COLO668 (cell line): ENCODE measurements around the gene ATP12A.

Experiments used
- DNase-seq: peaks from one replicate; lab custom pipeline; 2025; ENCODE audit not compliant: unreplicated experiment; lab: John Stamatoyannopoulos, UW

Gene ATP12A

GRCh38 chr13:24680258-24680920, at the start of gene ATP12A:
Gene ATP12A (plus strand): TSS chr13:24680408. CDS start chr13:24680744, 336 bp downstream.
- DNase-seq = peak; percentile 58

- DNase-seq = no peak
Observed at GRCh38 chr13:24630851-24631620, 49.2 kb upstream of the ATP12A start.

DNA sequence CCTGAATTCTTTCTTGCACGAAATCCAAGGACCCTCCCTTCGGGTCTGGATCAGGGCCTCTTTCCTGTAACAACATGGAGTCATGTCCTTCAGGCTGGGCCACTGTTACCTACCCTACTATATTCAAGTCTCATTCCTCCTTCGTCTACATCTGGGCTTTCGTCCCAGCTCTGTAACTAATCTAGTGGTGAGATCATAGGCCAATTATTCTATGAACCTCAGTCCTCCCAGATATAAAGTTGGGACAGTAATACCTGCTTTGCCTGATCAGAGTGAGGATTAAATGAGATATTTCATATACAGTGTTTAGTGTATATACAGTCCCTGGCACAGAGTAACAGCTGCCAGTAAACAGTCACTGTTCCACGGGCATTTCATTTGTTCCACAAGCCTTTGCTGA, 48.3 kb upstream of the ATP12A start:
- DNase-seq = no peak

DNA sequence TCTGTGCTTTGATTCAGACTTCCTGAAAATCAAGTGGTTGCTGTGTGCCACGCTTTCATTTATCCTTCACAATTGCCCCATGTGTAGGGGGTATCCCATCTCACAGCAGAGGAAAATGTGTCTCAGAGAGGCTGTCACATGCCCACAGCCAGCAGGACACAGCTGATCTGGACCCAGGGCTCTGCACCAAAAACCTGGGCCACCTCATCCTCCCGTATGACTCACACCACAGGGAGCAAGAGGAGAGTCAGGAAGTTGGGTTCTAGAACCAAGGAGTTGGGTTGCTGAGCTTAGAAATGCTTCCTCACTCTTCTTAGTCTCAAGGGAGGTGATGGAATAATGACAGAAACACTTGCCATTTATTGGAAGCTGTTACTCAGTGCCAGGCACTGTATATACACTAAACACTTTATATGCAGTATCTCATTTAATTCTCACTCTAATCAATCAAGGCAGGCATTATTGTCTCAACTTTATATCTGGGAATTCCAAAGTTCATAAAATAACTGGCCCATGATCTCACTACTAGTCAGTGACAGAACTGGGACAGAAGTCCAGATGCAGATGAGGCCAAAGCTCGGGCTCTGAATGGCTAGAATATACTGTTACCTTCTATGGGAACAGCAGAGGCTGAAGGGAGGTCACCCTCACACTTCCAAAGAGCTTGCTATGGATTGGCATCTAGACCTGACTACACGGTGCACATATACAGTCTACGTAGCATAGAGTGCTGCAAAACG, 47.7 kb upstream of the ATP12A start:
- no peak for DNase-seq

- DNase-seq = no peak
Observed at GRCh38 chr13:24636776-24637175, 43.4 kb upstream of the ATP12A start.

DNA sequence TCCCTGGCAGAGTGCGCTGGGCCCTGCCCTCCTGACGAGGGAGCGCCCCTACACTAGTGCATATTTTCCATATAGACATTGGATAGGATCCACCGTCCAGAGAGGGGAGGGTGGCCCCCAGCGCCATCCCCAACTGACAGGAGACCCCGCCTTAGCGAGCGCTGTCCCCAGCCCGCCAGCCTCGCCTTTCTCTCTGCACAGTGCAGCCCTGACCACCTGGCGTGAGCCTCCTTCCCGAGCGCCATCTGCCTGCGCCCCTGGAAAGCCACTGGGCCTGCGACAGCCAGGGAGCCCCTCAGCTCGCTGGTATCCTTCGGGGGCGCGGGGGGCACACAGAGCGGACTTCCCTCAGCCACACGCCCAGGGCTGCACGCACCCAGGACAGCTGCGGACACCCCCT, 42.1 kb upstream of the ATP12A start:
- DNase-seq = no peak

- DNase-seq = no peak
Observed at GRCh38 chr13:24640752-24641151, 39.5 kb upstream of the ATP12A start.

DNA sequence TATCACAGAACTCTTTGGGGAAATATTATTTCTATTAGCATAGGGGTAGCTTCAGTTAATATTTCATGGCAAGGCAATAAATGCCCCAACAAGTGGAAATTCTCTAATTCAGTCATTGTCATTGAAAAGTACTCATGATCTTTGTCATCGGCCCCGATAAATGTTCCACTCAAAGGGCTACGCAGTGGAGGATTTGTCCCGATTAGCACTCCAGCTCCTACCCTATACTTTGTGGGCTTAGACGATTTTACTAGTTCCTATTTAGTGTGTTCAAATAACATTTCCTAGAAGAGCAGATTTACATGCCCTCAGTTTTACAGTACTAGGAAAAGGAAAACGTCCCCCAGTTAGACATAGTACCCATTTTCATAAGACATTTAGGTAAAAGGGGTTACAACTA, 38.0 kb upstream of the ATP12A start:
- no peak for DNase-seq

DNA sequence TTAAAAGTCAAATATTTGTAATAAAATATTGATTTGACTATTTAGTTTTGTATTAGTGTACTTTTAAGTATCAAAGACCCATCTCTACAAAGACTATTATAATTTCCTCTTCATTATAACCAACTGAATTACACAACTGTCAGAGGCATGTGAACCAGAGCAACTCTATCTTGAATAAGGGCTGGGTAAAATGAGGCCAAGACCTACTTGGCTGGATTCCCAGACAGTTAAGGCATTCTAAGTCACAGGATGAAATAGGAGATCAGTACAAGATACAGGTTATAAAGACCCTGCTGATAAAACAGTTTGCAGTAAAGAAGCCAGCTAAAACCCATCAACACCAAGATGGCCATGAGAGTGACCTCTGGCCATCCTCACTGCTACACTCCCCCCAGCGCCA, 36.2 kb upstream of the ATP12A start:
- no peak for DNase-seq

GRCh38 chr13:24648271-24648670, 31.9 kb upstream of the ATP12A start:
- DNase-seq = no peak

- no peak for DNase-seq
Observed at GRCh38 chr13:24648983-24649687, 31.1 kb upstream of the ATP12A start.

DNA sequence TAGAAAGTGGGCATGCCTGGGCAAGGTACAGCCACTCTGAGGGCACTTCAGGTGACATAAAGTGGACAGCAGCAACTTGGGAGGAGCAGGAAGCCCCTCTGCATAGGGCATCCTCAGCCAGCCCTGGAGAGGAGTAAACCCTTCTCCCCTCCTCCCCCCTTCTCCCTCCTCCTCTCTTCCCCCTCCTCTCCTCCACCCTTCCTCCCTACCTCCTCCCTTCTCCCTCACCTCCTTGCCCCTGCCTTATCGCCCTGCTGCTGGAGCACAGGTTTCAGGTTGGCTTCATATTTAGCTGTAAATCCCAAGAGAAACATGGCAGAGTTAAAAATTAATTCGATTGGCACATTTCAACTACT, 30.5 kb upstream of the ATP12A start:
- DNase-seq = no peak

GRCh38 chr13:24650161-24650560, 30.0 kb upstream of the ATP12A start:
- no peak for DNase-seq

DNA sequence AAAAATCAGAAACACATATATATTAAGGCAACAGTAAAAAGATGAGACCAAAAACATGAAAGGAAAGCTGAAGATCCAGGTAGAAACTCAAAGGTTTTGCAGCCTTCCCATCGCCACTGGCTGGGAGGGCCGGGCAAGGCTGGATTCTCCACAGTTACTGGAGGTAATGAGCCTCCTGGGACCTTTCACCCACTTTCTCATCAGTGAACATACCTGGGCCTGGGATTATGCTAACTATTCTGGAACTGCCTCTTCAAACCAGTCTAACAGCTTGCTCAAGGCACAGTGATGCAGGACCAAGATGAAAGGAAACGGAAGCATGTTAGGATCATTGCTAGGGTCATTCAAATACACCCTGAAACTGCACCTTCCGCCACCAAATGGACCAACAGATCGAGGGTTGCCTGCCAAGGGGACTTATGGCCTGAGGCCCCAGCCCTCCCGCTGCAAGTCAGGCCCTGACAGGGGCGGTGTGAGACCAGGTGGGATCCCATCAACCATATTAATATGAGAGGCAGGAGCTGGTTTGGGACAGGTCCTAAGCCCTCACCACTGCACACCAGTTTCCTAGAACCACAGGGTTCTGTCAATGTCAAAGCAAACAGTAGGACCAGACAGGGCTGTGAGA, 28.4 kb upstream of the ATP12A start:
- no peak for DNase-seq

GRCh38 chr13:24652359-24652758, 27.8 kb upstream of the ATP12A start:
- no peak for DNase-seq

GRCh38 chr13:24654741-24655140, 25.5 kb upstream of the ATP12A start:
- DNase-seq = no peak

- no peak for DNase-seq
Observed at GRCh38 chr13:24659239-24659638, 21.0 kb upstream of the ATP12A start.

GRCh38 chr13:24660023-24660741, 20.0 kb upstream of the ATP12A start:
- DNase-seq = no peak

DNA sequence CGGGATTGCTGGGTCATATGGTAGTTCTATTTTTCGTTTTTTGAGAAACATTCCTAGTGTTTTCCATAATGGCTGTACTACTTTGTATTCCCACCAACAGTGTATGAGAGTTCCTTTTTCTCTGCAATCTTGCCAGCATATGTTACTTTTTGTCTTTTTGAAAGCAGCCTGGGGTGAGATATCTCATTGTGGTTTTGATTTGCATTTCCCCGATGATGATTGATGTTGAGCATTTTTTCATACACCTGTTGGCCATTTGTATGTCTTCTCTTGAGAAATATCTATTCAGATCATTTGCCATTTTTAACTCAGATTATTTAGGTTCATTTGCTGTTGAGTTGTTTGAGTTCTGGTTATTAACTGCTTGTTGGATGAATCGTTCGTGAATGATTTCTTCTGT, 18.5 kb upstream of the ATP12A start:
- no peak for DNase-seq
